H1 (cell line): ENCODE results near the gene C1orf87. TPM values are rescaled to one million over a fixed set of nuclear protein-coding genes. Genes with fewer than 3 reads are reported as not detected.

Experiments used
- CTCF ChIA-PET: fragments of 300-600 bp; sonication (Branson Sonifier 250); formaldehyde crosslinking; loops from one replicate; lab custom pipeline; 2021; ENCODE audit not compliant: partially characterized antibody; lab: Charles Lee
- POLR2A ChIA-PET: fragments of 300-600 bp; sonication (Branson Sonifier 250); formaldehyde crosslinking; loops from one replicate; lab custom pipeline; 2021; ENCODE audit warnings: inconsistent platforms; ENCODE audit not compliant: partially characterized antibody; lab: Charles Lee
- DNase-seq, 2 experiments: peaks; one replicate each; pipeline versions ENCODE4 v3.0.0 to v3.0.0-alpha.2; 2010 to 2022; ENCODE audit warnings: low spot score in 2 of 2, low read depth in 1 of 2, mixed read lengths in 1 of 2
- FAIRE-seq: peaks from 2 replicates; lab custom pipeline; 2011; peaks lifted over from hg19 to GRCh38; lab: Jason Lieb, UNC
- H2AFZ ChIP-seq: 2 replicates; pipeline ENCODE4 v1.8.1; 2012; ENCODE audit warnings: low read length, inconsistent platforms
- H2AK5ac ChIP-seq: 2 replicates; pipeline ENCODE4 v1.6.1; 2013; ENCODE audit warnings: low read depth, low read length
- H2BK120ac ChIP-seq: replicated peaks from 2 replicates; pipeline ENCODE3; 2013; ENCODE audit warnings: low read depth, low read length, inconsistent platforms
- H2BK12ac ChIP-seq: 2 replicates; pipeline ENCODE4 v1.6.1; 2013; ENCODE audit warnings: low read depth, low read length
- H2BK15ac ChIP-seq: 2 replicates; pipeline ENCODE4 v1.6.1; 2013; ENCODE audit warnings: low read length
- H2BK20ac ChIP-seq: 2 replicates; pipeline ENCODE4 v1.6.1; 2013; ENCODE audit warnings: low read length
- H2BK5ac ChIP-seq: 2 replicates; pipeline ENCODE4 v1.6.1; 2013; ENCODE audit warnings: low read depth, low read length
- H3K14ac ChIP-seq: 2 replicates; pipeline ENCODE4 v1.6.1; 2013; ENCODE audit warnings: inconsistent platforms; ENCODE audit not compliant: insufficient read length
- H3K18ac ChIP-seq: 2 replicates; pipeline ENCODE4 v1.6.1; 2013; ENCODE audit warnings: low read length; ENCODE audit errors: extremely low read depth
- H3K23ac ChIP-seq: 2 replicates; pipeline ENCODE4 v1.6.1; 2013; ENCODE audit warnings: inconsistent platforms; ENCODE audit not compliant: insufficient read length
- H3K23me2 ChIP-seq: 2 replicates; pipeline ENCODE4 v1.6.1; 2013; ENCODE audit warnings: low read depth, low read length
- H3K27ac ChIP-seq: 2 replicates; pipeline ENCODE4 v1.6.1; 2011; ENCODE audit warnings: low read depth, low read length, inconsistent platforms
- H3K27me3 ChIP-seq, 4 experiments: replicated peaks in 1 of 4; 1 replicate in 1 of 4; 2 replicates in 3 of 4; pipeline versions ENCODE4 v1.6.1 to v1.8.1; 2011 to 2013; ENCODE audit warnings: low read length in 3 of 4, mild to moderate bottlenecking in 3 of 4, inconsistent platforms in 2 of 4, mixed read lengths in 2 of 4, moderate library complexity in 1 of 4; ENCODE audit not compliant: control insufficient read depth in 3 of 4, insufficient read depth in 3 of 4; ENCODE audit errors: extremely low read depth in 1 of 4
- H3K36me3 ChIP-seq, 4 experiments: 2 replicates each; pipeline versions ENCODE4 v1.6.1 to v1.8.1; 2011 to 2013; ENCODE audit warnings: mild to moderate bottlenecking in 4 of 4, low read length in 3 of 4, moderate library complexity in 2 of 4, control low read depth in 1 of 4, inconsistent platforms in 1 of 4; ENCODE audit not compliant: insufficient read depth in 4 of 4, control insufficient read depth in 2 of 4
- H3K4ac ChIP-seq: replicated peaks from 2 replicates; pipeline ENCODE3; 2013; ENCODE audit warnings: low read length, low read depth, mixed read lengths, inconsistent platforms; ENCODE audit not compliant: insufficient read length
- H3K4me1 ChIP-seq, 4 experiments: replicated peaks in 1 of 4; 1 replicate in 1 of 4; 2 replicates in 3 of 4; pipeline versions ENCODE4 v1.6.1 to v1.8.1; 2011 to 2013; ENCODE audit warnings: low read length in 3 of 4, inconsistent platforms in 2 of 4, mixed read lengths in 1 of 4; ENCODE audit not compliant: insufficient read depth in 4 of 4, control insufficient read depth in 3 of 4
- H3K4me2 ChIP-seq, 2 experiments: 2 replicates each; pipeline versions ENCODE4 v1.6.1 to v1.8.1; 2011 to 2013; ENCODE audit warnings: low read depth in 2 of 2, low read length in 2 of 2, control low read depth in 1 of 2, inconsistent platforms in 1 of 2, mild to moderate bottlenecking in 1 of 2; ENCODE audit not compliant: insufficient read depth in 1 of 2
- H3K4me3 ChIP-seq, 4 experiments: fragments of 200-600, 300-600 bp in 1 of 4; sonication (generic), shearing (Covaris generic), sonication (Bioruptor Twin) in 1 of 4; 2 replicates each; pipeline versions ENCODE4 v1.5.1 to v1.8.1; 2011 to 2016; ENCODE audit warnings: low read length in 4 of 4, low read depth in 3 of 4, control low read depth in 2 of 4, inconsistent platforms in 2 of 4, mild to moderate bottlenecking in 2 of 4, mixed read lengths in 1 of 4, moderate library complexity in 1 of 4; ENCODE audit not compliant: insufficient read depth in 2 of 4; ENCODE audit errors: extremely low read depth in 1 of 4
- H3K56ac ChIP-seq: replicated peaks from 2 replicates; pipeline ENCODE3; 2013; ENCODE audit warnings: low read depth, mild to moderate bottlenecking, mixed read lengths, low read length, inconsistent platforms; ENCODE audit not compliant: insufficient read length
- H3K79me1 ChIP-seq: 2 replicates; pipeline ENCODE4 v1.6.1; 2013; ENCODE audit warnings: low read depth, low read length, control low read depth
- H3K79me2 ChIP-seq, 2 experiments: 2 replicates each; pipeline versions ENCODE4 v1.6.1 to v1.8.1; 2012 to 2013; ENCODE audit warnings: low read length in 2 of 2, mild to moderate bottlenecking in 2 of 2, inconsistent platforms in 1 of 2; ENCODE audit not compliant: insufficient read depth in 2 of 2, control insufficient read depth in 1 of 2
- H3K9ac ChIP-seq, 4 experiments: replicated peaks in 1 of 4; 1 replicate in 1 of 4; 2 replicates in 3 of 4; pipeline versions ENCODE4 v1.6.1 to v1.8.1; 2011 to 2013; ENCODE audit warnings: low read depth in 3 of 4, low read length in 3 of 4, control low read depth in 2 of 4, mild to moderate bottlenecking in 2 of 4, moderate library complexity in 2 of 4, inconsistent platforms in 1 of 4; ENCODE audit errors: extremely low read depth in 1 of 4
- H3K9me3 ChIP-seq, 2 experiments: 2 replicates each; pipeline versions ENCODE4 v1.6.1 to v1.8.1; 2012 to 2013; ENCODE audit warnings: mild to moderate bottlenecking in 2 of 2, moderate library complexity in 2 of 2, control low read depth in 1 of 2, inconsistent platforms in 1 of 2, low read depth in 1 of 2, low read length in 1 of 2, mixed read lengths in 1 of 2; ENCODE audit not compliant: insufficient read depth in 2 of 2
- H4K20me1 ChIP-seq, 2 experiments: replicated peaks in 1 of 2; 2 replicates each; pipeline versions ENCODE3 to v1.8.1; 2011 to 2013; ENCODE audit warnings: inconsistent platforms in 2 of 2, low read length in 2 of 2, mild to moderate bottlenecking in 1 of 2; ENCODE audit not compliant: insufficient read depth in 2 of 2, control insufficient read depth in 1 of 2
- H4K5ac ChIP-seq: 2 replicates; pipeline ENCODE4 v1.6.1; 2013; ENCODE audit warnings: low read length, low read depth, mixed read lengths, inconsistent platforms; ENCODE audit not compliant: insufficient read length
- H4K8ac ChIP-seq: 2 replicates; pipeline ENCODE4 v1.8.0; 2013; ENCODE audit warnings: mild to moderate bottlenecking, moderate library complexity, low read length, inconsistent platforms; ENCODE audit not compliant: insufficient read depth; ENCODE audit errors: extremely low read depth
- H4K91ac ChIP-seq: replicated peaks from 2 replicates; pipeline ENCODE3; 2013; ENCODE audit warnings: low read length, mixed read lengths, inconsistent platforms; ENCODE audit not compliant: insufficient read length
- KDM5A ChIP-seq: fragments of 200-600 bp; IDR thresholded peaks from 2 replicates; pipeline ENCODE4 v1.7.1; 2012; ENCODE audit warnings: mild to moderate bottlenecking, low read length, inconsistent platforms, mixed read lengths
- PHF8 ChIP-seq: fragments of 200-600 bp; sonication (generic); conservative IDR thresholded peaks from 2 replicates; pipeline ENCODE4 v1.7.1; 2012; ENCODE audit warnings: low read depth, mild to moderate bottlenecking, inconsistent platforms, low read length, moderate library complexity
- SAP30 ChIP-seq: fragments of 300-600 bp; sonication (generic); IDR thresholded peaks from 2 replicates; pipeline ENCODE4 v1.7.1; 2012; ENCODE audit warnings: low read length, moderate library complexity, mild to moderate bottlenecking, inconsistent platforms; ENCODE audit not compliant: insufficient read depth, insufficient replicate concordance
- SIN3A ChIP-seq, 2 experiments: IDR thresholded peaks in 1 of 2; conservative IDR thresholded peaks in 1 of 2; 2 replicates each; pipeline ENCODE4 v1.6.1; 2011 to 2012; ENCODE audit warnings: low read length in 2 of 2, improper control_type of control experiment in 1 of 2, low read depth in 1 of 2, mild to moderate bottlenecking in 1 of 2
- TEAD4 ChIP-seq: IDR thresholded peaks from 2 replicates; pipeline ENCODE4 v1.6.1; 2012; ENCODE audit warnings: low read depth, low read length, inconsistent platforms, mixed read lengths
- WGBS, 2 experiments: shearing (Covaris generic) in 1 of 2; methylation state at CpG; one replicate each; pipeline versions ENCODE4 v1.1.6 to v1.1.7; 2013 to 2015; ENCODE audit warnings: low lambda C conversion rate in 2 of 2, mixed read lengths in 2 of 2, inconsistent platforms in 1 of 2, low coverage in 1 of 2, missing lambda C conversion rate in 1 of 2; ENCODE audit not compliant: insufficient replicate concordance in 2 of 2, insufficient coverage in 1 of 2, insufficient read length in 1 of 2; ENCODE audit errors: extremely low coverage in 1 of 2, missing lambda C conversion rate in 1 of 2; 5-methylcytosine and 5-hydroxymethylcytosine counted together
- polyA plus RNA-seq, 7 experiments: library from polyadenylated mRNA; depleted of rRNA in 3 of 7; stranded (reverse) in 5 of 7; unstranded in 2 of 7; fragments of >200 nt in 5 of 7; fragments of 200-250 nt in 2 of 7; gene quantifications; 1 replicate in 5 of 7; 2 replicates in 1 of 7; 4 replicates in 1 of 7; pipeline versions ENCODE4 v1.2.1 to v1.2.3, GENCODE V29; 2011 to 2013; ENCODE audit warnings: missing spikeins in 2 of 7, mixed read lengths in 2 of 7
- total RNA-seq: library from RNA; stranded (reverse); fragmentation: NEBNext Ultra II Directional; extraction: Animal tissue kit (Norgen Biotek cat#: 25700); gene quantifications from 2 replicates; pipeline ENCODE4 v1.2.1, GENCODE V29; 2021

Gene C1orf87
- total and polyA plus RNA-seq, 2 of the 8 experiments (the other 6 are each of a cell fraction or from before 2014, with no cell fraction given): 0.41 TPM; not detected in 1

- ChIA-PET POLR2A (no interaction called here), CTCF (interaction anchor here (0.5 to 15.9 kb wide), 11 partner anchors 15 to 861 kb away, joined by 3 to 323 read pairs (median 7); no protein-coding TSS in a partner anchor)
- no peak overlapping the region for H3K23ac ChIP-seq
- no peak overlapping the region for H3K27ac ChIP-seq
- no peak overlapping the region for H2AK5ac ChIP-seq
- no peak overlapping the region for H2BK12ac ChIP-seq
- no peak overlapping the region for H3K4ac ChIP-seq
- no peak overlapping the region for H3K9ac ChIP-seq
- H2BK15ac ChIP-seq: no peak overlapping the region
- TF ChIP-seq PHF8 (no peak), KDM5A (no peak), SAP30 (no peak), TEAD4 (no peak), SIN3A (conservative IDR thresholded peaks at IDR 0.05 in 1 of 2, IDR thresholded peaks at IDR 0.05 in 1 of 2; ENCODE audit: low read depth in 1 of 2, low read length in 2 of 2) (no peak)
- H3K4me1 ChIP-seq: no peaks in the 10 kb centered on the region
- H4K20me1 ChIP-seq: no peaks in the 10 kb centered on the region
- no peaks in the 10 kb centered on the region for H3K79me1 ChIP-seq
- H3K36me3 ChIP-seq: no peaks in the 10 kb centered on the region
- no peak overlapping the region for H3K18ac ChIP-seq
- H3K14ac ChIP-seq: no peak overlapping the region
- no peak overlapping the region for H3K4me2 ChIP-seq
- no peak overlapping the region for H4K5ac ChIP-seq
- H3K79me2 ChIP-seq: no peaks in the 10 kb centered on the region
- no peaks in the 10 kb centered on the region for H3K23me2 ChIP-seq
- 89% methylated on average over 1 of the region's 1 CpG; no CpG with 5 or more reads in 1 of the 2 experiments for WGBS, 2 experiments
- H2AFZ ChIP-seq: no peak overlapping the region
- no peaks in the 10 kb centered on the region for H3K27me3 ChIP-seq
- DNase-seq (no peak), FAIRE-seq (no peak)
- no peak overlapping the region for H3K56ac ChIP-seq
- no peak overlapping the region for H2BK20ac ChIP-seq
- no peak overlapping the region for H2BK120ac ChIP-seq
- no peak overlapping the region for H4K8ac ChIP-seq
- no peaks in the 10 kb centered on the region for H3K9me3 ChIP-seq
- H2BK5ac ChIP-seq: no peak overlapping the region
- H4K91ac ChIP-seq: no peak overlapping the region
- no peak overlapping the region for H3K4me3 ChIP-seq
These were observed 127.8 kb downstream of the C1orf87 start for GRCh38 chr1:59945790-59946189.
